GM21515 (cell line): ENCODE data around the gene RALGDS.
"Not testable (repeated sequence)": the region's sequence is repeated elsewhere in the genome, so short reads cannot be mapped to it uniquely, and the experiment has no call there.

Experiments used
- ATAC-seq: cut with Tn5 transposase; IDR thresholded peaks from one replicate; pipeline ENCODE4 v1.9.1; 2021; ENCODE audit not compliant: unreplicated experiment

Gene RALGDS

GRCh38 chr9:133107961-133108793, 12.9 kb downstream of the RALGDS start:
- ATAC-seq: no peak

- no peak for ATAC-seq
Observed at GRCh38 chr9:133107245-133107722, 13.8 kb downstream of the RALGDS start.

GRCh38 chr9:133106511-133107244, 14.4 kb downstream of the RALGDS start:
- ATAC-seq: no peak

GRCh38 chr9:133105461-133105770, 15.6 kb downstream of the RALGDS start:
- ATAC-seq: no peak

GRCh38 chr9:133104718-133105460, 16.2 kb downstream of the RALGDS start:
- ATAC-seq: no peak

GRCh38 chr9:133103987-133104505, 17.0 kb downstream of the RALGDS start:
- no peak for ATAC-seq

GRCh38 chr9:133103183-133103986, 17.7 kb downstream of the RALGDS start:
- no peak for ATAC-seq

- no peak for ATAC-seq
Observed at GRCh38 chr9:133102190-133103021, 18.6 kb downstream of the RALGDS start.

GRCh38 chr9:133101356-133102189, 19.5 kb downstream of the RALGDS start:
- ATAC-seq: no peak

GRCh38 chr9:133100506-133101355, 20.3 kb downstream of the RALGDS start:
- no peak for ATAC-seq

- no peak for ATAC-seq
Observed at GRCh38 chr9:133099726-133100505, 21.1 kb downstream of the RALGDS start.

GRCh38 chr9:133098871-133099270, 22.2 kb downstream of the RALGDS start:
- ATAC-seq: no peak

GRCh38 chr9:133098104-133098754, 22.8 kb downstream of the RALGDS start:
- ATAC-seq: no peak

GRCh38 chr9:133094842-133095393, 26.1 kb downstream of the RALGDS start:
- no peak for ATAC-seq

- not testable (repeated sequence) for ATAC-seq
Observed at GRCh38 chr9:133094351-133094750, 26.7 kb downstream of the RALGDS start.

- ATAC-seq: no peak
Observed at GRCh38 chr9:133090752-133091385, 30.2 kb downstream of the RALGDS start.
